CD1c-positive myeloid dendritic cell (primary cell): ENCODE results near the gene ATAD5.
A peak's percentile ranks its signal among the peaks of the same experiment; 100 is the strongest.
"Not testable (repeated sequence)": the region's sequence is repeated elsewhere in the genome, so short reads cannot be mapped to it uniquely, and the experiment has no call there.

Source experiments
- DNase-seq: peaks from one replicate; pipeline ENCODE4 v3.0.0-alpha.2; 2016; ENCODE audit errors: extremely low spot score

ATAD5 gene

GRCh38 chr17:30915833-30916611, 84.3 kb downstream of the ATAD5 start:
- no peak for DNase-seq

- DNase-seq = no peak
Measured at GRCh38 chr17:30917050-30917449, 85.3 kb downstream of the ATAD5 start.

GRCh38 chr17:30920282-30920681, 88.5 kb downstream of the ATAD5 start:
- DNase-seq = no peak

- no peak for DNase-seq
Measured at GRCh38 chr17:30920683-30921543, 89.1 kb downstream of the ATAD5 start.

- peak; percentile 84 for DNase-seq
Measured at GRCh38 chr17:30921544-30922196, 89.9 kb downstream of the ATAD5 start, which contains the start of gene ADAP2. Gene ADAP2 (plus strand): TSS chr17:30921945. CDS start chr17:30922015, 70 bp downstream.

GRCh38 chr17:30922235-30923030, 90.7 kb downstream of the ATAD5 start:
- DNase-seq = peak; percentile 32

GRCh38 chr17:30924341-30924740, 92.6 kb downstream of the ATAD5 start:
- DNase-seq = no peak

GRCh38 chr17:30926516-30926915, 94.8 kb downstream of the ATAD5 start:
- peak; percentile 51 for DNase-seq

- DNase-seq = no peak
Measured at GRCh38 chr17:30927756-30928155, 96.0 kb downstream of the ATAD5 start.

GRCh38 chr17:30928584-30928983, 96.8 kb downstream of the ATAD5 start:
- no peak for DNase-seq

GRCh38 chr17:30929081-30929633, 97.4 kb downstream of the ATAD5 start:
- no peak for DNase-seq

GRCh38 chr17:30929861-30930260, 98.1 kb downstream of the ATAD5 start:
- DNase-seq = not testable (repeated sequence)

GRCh38 chr17:30930495-30930894, 98.7 kb downstream of the ATAD5 start:
- DNase-seq = no peak

GRCh38 chr17:30931582-30931981, 99.8 kb downstream of the ATAD5 start:
- not testable (repeated sequence) for DNase-seq

GRCh38 chr17:30933966-30934365, 102.2 kb downstream of the ATAD5 start:
- DNase-seq = no peak

GRCh38 chr17:30939051-30939689, 107.4 kb downstream of the ATAD5 start:
- DNase-seq = no peak

GRCh38 chr17:30942308-30943079, 110.7 kb downstream of the ATAD5 start:
- no peak for DNase-seq
